K562 (cell line): Measurements from ENCODE around the gene EGFR.

Experiments
- ATF7 ChIP-seq: fragments of 450-650 bp; IDR thresholded peaks from 2 replicates; pipeline ENCODE4 v1.7.1; 2014; ENCODE audit warnings: mild to moderate bottlenecking, moderate library complexity
- CBFB ChIP-seq: sonication (generic); formaldehyde crosslinking; IDR thresholded peaks from 2 replicates; pipeline ENCODE4 v1.4.0; 2020; ENCODE audit warnings: mild to moderate bottlenecking, missing genetic modification reagents
- JUNB ChIP-seq: fragments of 450-650 bp; formaldehyde crosslinking; conservative IDR thresholded peaks from 2 replicates; pipeline ENCODE4 v1.4.0; 2020; ENCODE audit warnings: mild to moderate bottlenecking
- MAFK ChIP-seq: IDR thresholded peaks from 2 replicates; pipeline ENCODE4 v1.6.1; 2011; ENCODE audit warnings: low read length, improper control_type of control experiment
- NR2C2 ChIP-seq, 2 experiments: fragments of 200-800 bp in 1 of 2; sonication (Bioruptor generic) in 1 of 2; sonication (generic) in 1 of 2; formaldehyde crosslinking in 1 of 2; IDR thresholded peaks; 2 replicates each; pipeline versions ENCODE4 v1.6.1 to v1.8.0; 2016 to 2022; ENCODE audit warnings: mild to moderate bottlenecking in 1 of 2, missing compliant biosample characterization in 1 of 2, missing genetic modification characterization in 1 of 2, missing genetic modification reagents in 1 of 2
- PML ChIP-seq: IDR thresholded peaks from 2 replicates; pipeline ENCODE4 v1.6.1; 2012; ENCODE audit warnings: low read length, inconsistent platforms
- POLR2A ChIP-seq: fragments of 450-650 bp; conservative IDR thresholded peaks from 2 replicates; pipeline ENCODE4 v1.6.1; 2016
- SP2 ChIP-seq: IDR thresholded peaks from 2 replicates; pipeline ENCODE4 v1.6.1; 2011; ENCODE audit warnings: mild to moderate bottlenecking, low read depth, low read length, moderate library complexity; ENCODE audit not compliant: poor library complexity, severe bottlenecking; ENCODE audit errors: extremely low read depth
- SPI1 ChIP-seq: IDR thresholded peaks from 2 replicates; pipeline ENCODE4 v1.6.1; 2011; ENCODE audit warnings: low read depth, low read length, control low read depth, borderline replicate concordance
- TF ChIP-seq, protein P1 (sequence below): sonication (generic); formaldehyde crosslinking; IDR thresholded peaks from 2 replicates; pipeline ENCODE4 v1.9.0; 2022; ENCODE audit warnings: mild to moderate bottlenecking, missing genetic modification reagents
- TF ChIP-seq, protein P2 (sequence below): sonication (generic); formaldehyde crosslinking; IDR thresholded peaks from 2 replicates; pipeline ENCODE4 v1.8.1; 2023; ENCODE audit warnings: mild to moderate bottlenecking, missing genetic modification reagents
- TF ChIP-seq, protein P3 (sequence below): sonication (generic); formaldehyde crosslinking; IDR thresholded peaks from 2 replicates; pipeline ENCODE4 v1.8.1; 2023; ENCODE audit warnings: mild to moderate bottlenecking, missing genetic modification reagents
- TF ChIP-seq, protein P4 (sequence below), 3 experiments: IDR thresholded peaks in 2 of 3; conservative IDR thresholded peaks in 1 of 3; 2 replicates each; pipeline ENCODE4 v1.5.1; 2011 to 2012; ENCODE audit warnings: low read length in 3 of 3, mild to moderate bottlenecking in 3 of 3, control low read depth in 2 of 3, improper control_type of control experiment in 1 of 3, inconsistent platforms in 1 of 3, low read depth in 1 of 3, mixed read lengths in 1 of 3, moderate library complexity in 1 of 3; ENCODE audit not compliant: insufficient read depth in 2 of 3

DNA sequence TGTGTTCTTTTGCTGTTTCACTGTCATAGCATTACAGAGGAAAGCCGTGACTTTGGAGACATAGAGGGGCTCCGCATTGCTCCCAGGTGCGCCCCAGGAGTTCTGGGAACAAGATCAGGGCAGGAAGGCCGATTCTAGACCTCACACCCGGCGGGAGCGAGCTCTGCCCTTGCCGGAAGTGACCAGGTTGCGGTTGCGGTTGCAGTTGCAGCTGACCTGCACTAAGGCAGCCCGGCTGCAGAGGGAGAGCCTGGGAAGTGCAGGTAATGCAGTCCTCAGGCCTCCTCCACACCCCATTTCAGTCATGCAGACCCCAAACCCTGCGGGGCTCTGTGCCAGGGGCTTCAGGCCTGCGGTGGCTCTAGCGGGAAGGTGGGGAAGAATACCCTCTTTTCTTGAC lies 216.3 kb downstream of the EGFR start:
- no peak for TF ChIP-seq CBFB (CRISPR knock-in tag)
- no peak for TF ChIP-seq SPI1
- TF ChIP-seq, protein P1, sequence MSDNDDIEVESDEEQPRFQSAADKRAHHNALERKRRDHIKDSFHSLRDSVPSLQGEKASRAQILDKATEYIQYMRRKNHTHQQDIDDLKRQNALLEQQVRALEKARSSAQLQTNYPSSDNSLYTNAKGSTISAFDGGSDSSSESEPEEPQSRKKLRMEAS (CRISPR knock-in tag): no peak
- TF ChIP-seq MAFK: no peak
- TF ChIP-seq, protein P2, sequence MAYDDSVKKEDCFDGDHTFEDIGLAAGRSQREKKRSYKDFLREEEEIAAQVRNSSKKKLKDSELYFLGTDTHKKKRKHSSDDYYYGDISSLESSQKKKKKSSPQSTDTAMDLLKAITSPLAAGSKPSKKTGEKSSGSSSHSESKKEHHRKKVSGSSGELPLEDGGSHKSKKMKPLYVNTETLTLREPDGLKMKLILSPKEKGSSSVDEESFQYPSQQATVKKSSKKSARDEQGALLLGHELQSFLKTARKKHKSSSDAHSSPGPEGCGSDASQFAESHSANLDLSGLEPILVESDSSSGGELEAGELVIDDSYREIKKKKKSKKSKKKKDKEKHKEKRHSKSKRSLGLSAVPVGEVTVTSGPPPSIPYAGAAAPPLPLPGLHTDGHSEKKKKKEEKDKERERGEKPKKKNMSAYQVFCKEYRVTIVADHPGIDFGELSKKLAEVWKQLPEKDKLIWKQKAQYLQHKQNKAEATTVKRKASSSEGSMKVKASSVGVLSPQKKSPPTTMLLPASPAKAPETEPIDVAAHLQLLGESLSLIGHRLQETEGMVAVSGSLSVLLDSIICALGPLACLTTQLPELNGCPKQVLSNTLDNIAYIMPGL (CRISPR knock-in tag): no peak
- no peak for TF ChIP-seq PML
- no peak for TF ChIP-seq POLR2A
- TF ChIP-seq, protein P3, sequence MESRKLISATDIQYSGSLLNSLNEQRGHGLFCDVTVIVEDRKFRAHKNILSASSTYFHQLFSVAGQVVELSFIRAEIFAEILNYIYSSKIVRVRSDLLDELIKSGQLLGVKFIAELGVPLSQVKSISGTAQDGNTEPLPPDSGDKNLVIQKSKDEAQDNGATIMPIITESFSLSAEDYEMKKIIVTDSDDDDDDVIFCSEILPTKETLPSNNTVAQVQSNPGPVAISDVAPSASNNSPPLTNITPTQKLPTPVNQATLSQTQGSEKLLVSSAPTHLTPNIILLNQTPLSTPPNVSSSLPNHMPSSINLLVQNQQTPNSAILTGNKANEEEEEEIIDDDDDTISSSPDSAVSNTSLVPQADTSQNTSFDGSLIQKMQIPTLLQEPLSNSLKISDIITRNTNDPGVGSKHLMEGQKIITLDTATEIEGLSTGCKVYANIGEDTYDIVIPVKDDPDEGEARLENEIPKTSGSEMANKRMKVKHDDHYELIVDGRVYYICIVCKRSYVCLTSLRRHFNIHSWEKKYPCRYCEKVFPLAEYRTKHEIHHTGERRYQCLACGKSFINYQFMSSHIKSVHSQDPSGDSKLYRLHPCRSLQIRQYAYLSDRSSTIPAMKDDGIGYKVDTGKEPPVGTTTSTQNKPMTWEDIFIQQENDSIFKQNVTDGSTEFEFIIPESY: no peak
- TF ChIP-seq, protein P4, sequence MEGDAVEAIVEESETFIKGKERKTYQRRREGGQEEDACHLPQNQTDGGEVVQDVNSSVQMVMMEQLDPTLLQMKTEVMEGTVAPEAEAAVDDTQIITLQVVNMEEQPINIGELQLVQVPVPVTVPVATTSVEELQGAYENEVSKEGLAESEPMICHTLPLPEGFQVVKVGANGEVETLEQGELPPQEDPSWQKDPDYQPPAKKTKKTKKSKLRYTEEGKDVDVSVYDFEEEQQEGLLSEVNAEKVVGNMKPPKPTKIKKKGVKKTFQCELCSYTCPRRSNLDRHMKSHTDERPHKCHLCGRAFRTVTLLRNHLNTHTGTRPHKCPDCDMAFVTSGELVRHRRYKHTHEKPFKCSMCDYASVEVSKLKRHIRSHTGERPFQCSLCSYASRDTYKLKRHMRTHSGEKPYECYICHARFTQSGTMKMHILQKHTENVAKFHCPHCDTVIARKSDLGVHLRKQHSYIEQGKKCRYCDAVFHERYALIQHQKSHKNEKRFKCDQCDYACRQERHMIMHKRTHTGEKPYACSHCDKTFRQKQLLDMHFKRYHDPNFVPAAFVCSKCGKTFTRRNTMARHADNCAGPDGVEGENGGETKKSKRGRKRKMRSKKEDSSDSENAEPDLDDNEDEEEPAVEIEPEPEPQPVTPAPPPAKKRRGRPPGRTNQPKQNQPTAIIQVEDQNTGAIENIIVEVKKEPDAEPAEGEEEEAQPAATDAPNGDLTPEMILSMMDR (IDR thresholded peaks at IDR 0.05 in 2 of 3, conservative IDR thresholded peaks at IDR 0.05 in 1 of 3; ENCODE audit: insufficient read depth in 2 of 3, low read depth in 1 of 3, low read length in 3 of 3): no peak
- TF ChIP-seq SP2: no peak
- TF ChIP-seq NR2C2 (CRISPR knock-in tag; IDR thresholded peaks at IDR 0.05): no peak
- TF ChIP-seq NR2C2 (tag; IDR thresholded peaks at IDR 0.05): no peak
- no peak for TF ChIP-seq JUNB (CRISPR knock-in tag)
- TF ChIP-seq ATF7: no peak
